Measurements from ENCODE around the gene OXCT1. TPM values are rescaled to one million over a fixed set of nuclear protein-coding genes. Genes with fewer than 3 reads are reported as not detected.
"Not testable (repeated sequence)": the region's sequence is repeated elsewhere in the genome, so short reads cannot be mapped to it uniquely, and the experiment has no call there.

OXCT1 gene
- total RNA-seq, 2 experiments from 2014 or later = 76.1 to 78.8 TPM

DNA sequence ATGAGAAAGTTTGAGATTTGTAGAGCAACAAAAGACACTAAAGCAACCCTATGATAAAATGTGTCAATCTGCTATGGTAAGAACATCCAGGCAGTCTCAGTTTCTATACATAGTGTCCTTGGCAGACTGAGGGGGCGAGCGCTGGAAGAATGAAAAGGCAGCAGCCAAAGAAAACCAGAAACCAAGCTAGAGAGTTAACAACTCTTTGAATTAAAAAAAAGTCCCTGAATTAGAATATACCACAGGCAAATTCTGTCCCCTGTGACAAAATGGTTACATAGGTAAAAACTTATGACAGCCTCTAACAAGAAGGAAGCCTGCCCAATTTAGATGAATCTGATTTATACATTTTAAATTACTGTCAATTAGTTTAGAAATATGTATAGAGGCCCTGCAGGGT, 106.7 kb downstream of the OXCT1 start:
- no peak overlapping the region for H3K27ac Mint-ChIP-seq
- peaks cover 38% of the 10 kb centered on the region for H3K36me3 Mint-ChIP-seq (ENCODE audit: low read depth)
- no peaks in the 10 kb centered on the region for H3K27me3 Mint-ChIP-seq (ENCODE audit: low read depth)
- no peaks in the 10 kb centered on the region for H3K9me3 Mint-ChIP-seq
- CTCF ChIA-PET = no interaction called here
- DNase-seq = no peak
- H3K4me1 Mint-ChIP-seq (ENCODE audit: low read depth) = peaks cover 8% of the 10 kb centered on the region
- intact Hi-C loops (cut with micrococcal nuclease) = no loop called here
- H3K4me3 Mint-ChIP-seq = no peak overlapping the region

DNA sequence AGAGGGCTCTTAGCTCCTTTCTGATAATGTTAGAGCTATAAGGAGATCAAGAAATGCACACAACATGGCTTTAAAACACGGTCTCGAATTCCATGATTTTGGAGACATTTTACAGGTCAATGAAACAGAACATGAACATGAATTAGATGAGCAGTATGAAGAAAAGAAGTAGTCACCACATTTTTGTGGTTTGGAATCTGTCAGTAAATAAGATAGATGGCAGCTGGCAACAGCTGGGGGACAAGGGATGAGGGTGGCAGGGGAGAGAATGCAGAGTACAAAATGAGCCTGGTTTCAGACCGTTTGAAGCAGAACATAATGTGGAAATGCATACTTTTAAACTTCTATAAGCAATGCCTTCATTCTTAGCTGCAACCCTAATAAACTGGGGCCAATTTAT, 107.1 kb downstream of the OXCT1 start:
- H3K27ac Mint-ChIP-seq = no peak overlapping the region
- CTCF ChIA-PET = no interaction called here
- peaks cover 8% of the 10 kb centered on the region for H3K4me1 Mint-ChIP-seq (ENCODE audit: low read depth)
- intact Hi-C loops (cut with micrococcal nuclease) = no loop called here
- H3K27me3 Mint-ChIP-seq (ENCODE audit: low read depth) = no peaks in the 10 kb centered on the region
- DNase-seq = no peak
- H3K9me3 Mint-ChIP-seq = no peaks in the 10 kb centered on the region
- no peak overlapping the region for H3K4me3 Mint-ChIP-seq
- H3K36me3 Mint-ChIP-seq (ENCODE audit: low read depth) = peaks cover 42% of the 10 kb centered on the region

DNA sequence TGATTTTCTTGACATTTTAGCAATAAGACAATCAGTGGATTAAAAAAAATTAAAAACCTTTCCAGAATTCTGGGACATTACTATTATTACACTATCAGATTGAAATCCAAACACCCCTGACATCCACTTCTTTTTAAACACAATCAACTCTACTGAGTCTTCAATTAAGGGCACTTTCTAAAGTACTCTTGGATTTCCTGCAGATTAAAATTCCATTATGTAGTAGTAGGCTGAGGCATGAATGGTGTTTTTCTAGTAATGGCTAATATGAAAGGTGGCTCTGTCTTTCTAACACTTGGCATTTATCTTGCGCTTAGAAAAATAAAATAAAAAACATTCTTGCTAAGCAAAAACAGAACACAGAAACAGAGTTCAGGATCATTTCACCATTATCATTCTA, 107.8 kb downstream of the OXCT1 start:
- no peak for DNase-seq
- Mint-ChIP-seq H3K27ac (no peak overlapping the region), H3K27me3 (ENCODE audit: low read depth) (no peaks in the 10 kb centered on the region), H3K36me3 (ENCODE audit: low read depth) (peaks cover 45% of the 10 kb centered on the region), H3K4me1 (ENCODE audit: low read depth) (peaks cover 8% of the 10 kb centered on the region), H3K4me3 (no peak overlapping the region), H3K9me3 (no peaks in the 10 kb centered on the region)
- CTCF ChIA-PET = no interaction called here
- intact Hi-C loops (cut with micrococcal nuclease) = no loop called here

DNA sequence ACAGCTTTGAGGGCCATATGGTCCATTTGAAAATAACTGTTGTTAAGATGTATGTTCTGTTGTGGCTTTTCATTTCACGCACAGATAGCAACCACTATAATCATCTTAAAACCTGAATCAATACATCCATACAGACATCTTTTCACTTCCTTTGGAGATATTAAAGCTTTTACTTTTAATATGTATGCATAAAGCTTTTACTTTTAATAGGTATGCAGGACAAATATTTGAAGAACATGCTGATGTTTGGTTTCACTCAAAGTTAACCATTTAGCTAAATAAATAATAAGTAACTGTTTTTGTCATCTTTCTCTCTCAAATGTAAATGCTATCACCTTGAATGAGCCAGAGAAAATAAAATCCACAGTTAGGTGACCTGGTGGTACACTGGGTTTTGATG, 108.6 kb downstream of the OXCT1 start:
- Mint-ChIP-seq H3K4me1 (ENCODE audit: low read depth) (peaks cover 8% of the 10 kb centered on the region), H3K36me3 (ENCODE audit: low read depth) (peaks cover 52% of the 10 kb centered on the region), H3K27ac (no peak overlapping the region), H3K27me3 (ENCODE audit: low read depth) (no peaks in the 10 kb centered on the region), H3K4me3 (no peak overlapping the region), H3K9me3 (no peaks in the 10 kb centered on the region)
- no peak for DNase-seq
- CTCF ChIA-PET = interaction anchor here (0.6 to 1.3 kb wide), 2 partner anchors 10 to 993 kb away, joined by 3 read pairs; no protein-coding TSS in a partner anchor
- intact Hi-C loops (cut with micrococcal nuclease) = no loop called here

DNA sequence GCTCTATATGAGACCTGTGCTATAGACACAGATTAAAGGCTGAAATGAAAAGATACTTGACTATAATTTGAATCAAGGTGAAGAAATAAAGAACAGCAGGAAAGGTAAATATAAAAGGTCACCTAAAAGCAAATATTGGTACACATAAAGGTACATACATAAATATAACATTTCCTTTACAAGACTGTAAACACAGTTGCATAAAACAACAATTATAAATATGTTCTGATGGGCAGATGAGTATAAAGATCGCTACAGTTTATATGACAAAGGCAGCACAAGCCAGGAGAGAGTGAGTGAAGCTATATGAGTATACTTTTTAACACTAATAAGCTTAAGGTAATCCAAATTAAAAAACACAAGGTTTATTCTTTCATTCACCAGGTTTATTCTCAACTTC, 114.5 kb downstream of the OXCT1 start:
- Mint-ChIP-seq H3K4me1 (ENCODE audit: low read depth) (peaks cover 18% of the 10 kb centered on the region), H3K36me3 (ENCODE audit: low read depth) (peaks cover 52% of the 10 kb centered on the region), H3K4me3 (no peak overlapping the region), H3K9me3 (no peaks in the 10 kb centered on the region), H3K27ac (no peak overlapping the region), H3K27me3 (ENCODE audit: low read depth) (no peaks in the 10 kb centered on the region)
- intact Hi-C loops (cut with micrococcal nuclease) = no loop called here
- DNase-seq = no peak
- CTCF ChIA-PET = no interaction called here

DNA sequence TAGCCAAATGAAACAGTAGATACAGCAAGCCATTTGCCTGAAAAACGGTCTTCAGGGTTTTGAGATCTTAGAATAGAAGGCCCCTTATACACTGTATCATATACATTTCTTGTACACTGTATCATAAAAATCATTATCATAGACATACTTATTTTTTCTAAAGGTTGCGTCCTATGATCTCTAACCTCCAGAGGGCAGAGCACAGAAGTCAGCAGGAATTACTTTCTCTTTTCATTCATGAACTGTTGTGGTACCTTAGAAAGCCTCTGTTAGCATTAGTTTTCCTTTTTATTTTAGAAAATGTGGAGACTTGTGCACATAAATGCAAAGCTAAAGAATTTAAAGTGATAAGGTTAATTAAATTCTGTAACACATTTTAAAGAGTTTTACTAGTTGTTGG, 115.4 kb downstream of the OXCT1 start:
- Mint-ChIP-seq H3K4me1 (ENCODE audit: low read depth) (peaks cover 23% of the 10 kb centered on the region), H3K4me3 (no peak overlapping the region), H3K36me3 (ENCODE audit: low read depth) (peaks cover 51% of the 10 kb centered on the region), H3K27me3 (ENCODE audit: low read depth) (no peaks in the 10 kb centered on the region), H3K27ac (no peak overlapping the region), H3K9me3 (no peaks in the 10 kb centered on the region)
- intact Hi-C loops (cut with micrococcal nuclease) = no loop called here
- CTCF ChIA-PET = interaction anchor here (3.0 kb wide), 1 partner anchor 11 kb away, joined by 7 read pairs; no protein-coding TSS in a partner anchor
- DNase-seq = no peak

DNA sequence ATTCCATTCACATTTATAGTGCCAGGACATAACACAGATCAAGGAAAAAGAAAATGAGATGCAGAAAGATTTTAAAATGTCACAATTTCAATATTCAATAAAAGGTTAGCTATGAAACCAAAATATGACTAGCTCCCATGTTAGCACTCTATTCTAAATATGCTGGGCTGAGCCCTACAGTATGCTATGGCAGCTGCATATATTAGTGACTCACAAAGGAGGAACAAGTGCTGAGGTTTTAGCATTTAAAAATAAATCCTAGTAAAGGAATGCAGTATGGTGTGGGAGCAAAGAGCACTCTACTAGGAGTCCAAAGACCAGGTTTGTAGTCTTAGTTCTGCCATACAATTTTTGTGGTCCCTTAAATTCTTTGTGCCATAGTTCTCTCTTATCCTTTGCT, 118.4 kb downstream of the OXCT1 start:
- Mint-ChIP-seq H3K27me3 (ENCODE audit: low read depth) (no peaks in the 10 kb centered on the region), H3K36me3 (ENCODE audit: low read depth) (peaks cover 24% of the 10 kb centered on the region), H3K9me3 (no peaks in the 10 kb centered on the region), H3K4me3 (no peak overlapping the region), H3K4me1 (ENCODE audit: low read depth) (peaks cover 34% of the 10 kb centered on the region), H3K27ac (no peak overlapping the region)
- intact Hi-C loops (cut with micrococcal nuclease) = no loop called here
- CTCF ChIA-PET = interaction anchor here (0.8 to 3.0 kb wide), 2 partner anchors 10 to 14 kb away, joined by 3 to 7 read pairs; no protein-coding TSS in a partner anchor
- no peak for DNase-seq

DNA sequence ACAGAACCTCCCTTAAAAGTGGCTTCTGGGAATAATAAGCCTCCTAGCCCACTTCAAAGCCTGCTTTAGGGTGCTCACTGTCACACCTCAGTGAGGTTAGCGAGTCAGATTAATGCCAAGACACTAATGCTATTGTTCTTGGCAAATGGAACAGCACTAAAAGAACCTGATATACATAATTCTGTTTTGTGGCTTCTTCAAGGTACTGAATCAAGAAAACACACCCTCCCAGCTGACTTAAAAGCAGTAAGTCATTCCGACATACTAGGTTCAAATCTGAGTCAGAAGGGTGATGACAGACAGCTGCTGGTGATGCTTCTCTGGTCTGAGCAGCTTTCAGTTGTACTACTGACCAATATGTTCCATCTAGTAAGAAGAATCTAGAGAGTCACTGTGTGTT, 121.6 kb downstream of the OXCT1 start:
- peak; percentile 63 for DNase-seq

DNA sequence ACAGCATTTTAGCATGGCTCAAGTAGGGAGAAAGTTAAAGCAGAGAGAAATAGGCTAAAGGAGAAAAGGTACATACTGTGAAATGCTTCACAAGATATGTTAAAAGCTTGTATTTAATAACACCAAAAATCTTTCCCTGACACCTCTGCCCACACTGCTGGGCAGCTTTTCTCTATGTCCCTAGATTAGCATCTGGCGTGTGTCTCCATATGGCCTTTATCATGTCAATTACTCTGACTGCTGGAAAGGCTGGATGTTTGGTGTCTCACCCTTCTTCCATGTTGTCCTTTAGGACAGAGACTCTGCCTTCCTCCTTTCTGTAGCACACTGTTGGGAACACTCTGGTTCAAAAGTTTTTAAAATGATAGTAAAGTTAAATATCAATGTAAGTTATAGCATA, 122.5 kb downstream of the OXCT1 start:
- CTCF ChIA-PET = no interaction called here

More for the DNA sequence above, 121.6 kb downstream of the OXCT1 start:
- peaks cover 31% of the 10 kb centered on the region for H3K36me3 Mint-ChIP-seq (ENCODE audit: low read depth)
- intact Hi-C loops (cut with micrococcal nuclease) = loop anchor here (1.0 to 5.0 kb wide), 4 partner anchors 94 to 992 kb away; partner anchors contain the start of genes FBXO4 and RIMOC1
- no peaks in the 10 kb centered on the region for H3K27me3 Mint-ChIP-seq (ENCODE audit: low read depth)
- H3K9me3 Mint-ChIP-seq = peaks cover 6% of the 10 kb centered on the region
- H3K27ac Mint-ChIP-seq = no peak overlapping the region
- CTCF ChIA-PET = no interaction called here
- H3K4me1 Mint-ChIP-seq (ENCODE audit: low read depth) = peaks cover 34% of the 10 kb centered on the region
- H3K4me3 Mint-ChIP-seq = no peak overlapping the region

DNA sequence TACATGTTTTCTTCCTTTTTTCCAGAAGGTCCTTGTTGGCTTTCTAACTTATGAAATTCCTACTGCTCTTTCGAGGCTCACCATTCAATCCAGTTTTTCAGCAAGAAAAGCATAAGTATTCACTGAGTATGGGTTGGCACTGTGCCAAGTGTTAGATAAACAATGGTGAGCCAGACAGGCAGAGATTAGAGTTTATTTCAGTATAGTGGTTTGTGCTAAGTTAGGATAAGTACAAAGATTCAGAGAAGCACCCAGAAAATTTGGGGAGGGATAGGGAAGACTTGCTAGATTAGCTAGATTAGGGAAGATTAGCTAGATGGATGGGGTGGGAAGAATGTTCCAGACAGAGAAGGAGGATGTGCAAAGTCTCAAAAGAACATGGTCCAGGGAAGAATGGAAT, 122.9 kb downstream of the OXCT1 start:
- no peak overlapping the region for H3K4me3 Mint-ChIP-seq
- H3K9me3 Mint-ChIP-seq = peaks cover 6% of the 10 kb centered on the region
- no peaks in the 10 kb centered on the region for H3K27me3 Mint-ChIP-seq (ENCODE audit: low read depth)
- H3K27ac Mint-ChIP-seq = no peak overlapping the region
- intact Hi-C loops (cut with micrococcal nuclease) = loop anchor here (5.0 kb wide), 2 partner anchors 95 to 180 kb away; partner anchors contain the start of gene FBXO4
- H3K36me3 Mint-ChIP-seq (ENCODE audit: low read depth) = peaks cover 32% of the 10 kb centered on the region
- peaks cover 29% of the 10 kb centered on the region for H3K4me1 Mint-ChIP-seq (ENCODE audit: low read depth)
- no peak for DNase-seq
- CTCF ChIA-PET = no interaction called here

More for the DNA sequence above, 122.5 kb downstream of the OXCT1 start:
- peaks cover 6% of the 10 kb centered on the region for H3K9me3 Mint-ChIP-seq
- no peak for DNase-seq
- H3K27me3 Mint-ChIP-seq (ENCODE audit: low read depth) = no peaks in the 10 kb centered on the region
- no peak overlapping the region for H3K27ac Mint-ChIP-seq
- H3K4me3 Mint-ChIP-seq = no peak overlapping the region
- H3K36me3 Mint-ChIP-seq (ENCODE audit: low read depth) = peaks cover 32% of the 10 kb centered on the region
- peaks cover 33% of the 10 kb centered on the region for H3K4me1 Mint-ChIP-seq (ENCODE audit: low read depth)
- intact Hi-C loops (cut with micrococcal nuclease) = loop anchor here (1.0 to 5.0 kb wide), 4 partner anchors 95 to 991 kb away; partner anchors contain the start of genes FBXO4 and RIMOC1

DNA sequence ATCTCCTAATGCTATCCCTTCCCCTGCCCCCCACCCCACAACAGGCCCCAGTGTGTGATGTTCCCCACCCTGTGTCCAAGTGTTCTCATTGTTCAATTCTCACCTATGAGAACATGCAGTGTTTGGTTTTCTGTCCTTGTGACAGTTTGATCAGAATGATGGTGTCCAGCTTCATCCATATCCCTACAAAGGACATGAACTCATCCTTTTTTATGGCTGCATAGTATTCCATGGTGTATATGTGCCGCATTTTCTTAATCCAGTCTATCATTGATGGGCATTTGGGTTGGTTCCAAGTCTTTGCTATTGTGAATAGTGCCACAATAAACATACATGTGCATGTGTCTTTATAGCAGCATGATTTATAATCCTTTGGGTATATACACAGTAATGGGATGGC, 127.6 kb downstream of the OXCT1 start:
- H3K27ac Mint-ChIP-seq; H3K9me3 Mint-ChIP-seq; H3K4me1 Mint-ChIP-seq (ENCODE audit: low read depth); H3K4me3 Mint-ChIP-seq; H3K27me3 Mint-ChIP-seq (ENCODE audit: low read depth); intact Hi-C loops (cut with micrococcal nuclease); DNase-seq; CTCF ChIA-PET: not testable (repeated sequence)
- H3K36me3 Mint-ChIP-seq (ENCODE audit: low read depth) = peaks cover 62% of the 10 kb centered on the region

DNA sequence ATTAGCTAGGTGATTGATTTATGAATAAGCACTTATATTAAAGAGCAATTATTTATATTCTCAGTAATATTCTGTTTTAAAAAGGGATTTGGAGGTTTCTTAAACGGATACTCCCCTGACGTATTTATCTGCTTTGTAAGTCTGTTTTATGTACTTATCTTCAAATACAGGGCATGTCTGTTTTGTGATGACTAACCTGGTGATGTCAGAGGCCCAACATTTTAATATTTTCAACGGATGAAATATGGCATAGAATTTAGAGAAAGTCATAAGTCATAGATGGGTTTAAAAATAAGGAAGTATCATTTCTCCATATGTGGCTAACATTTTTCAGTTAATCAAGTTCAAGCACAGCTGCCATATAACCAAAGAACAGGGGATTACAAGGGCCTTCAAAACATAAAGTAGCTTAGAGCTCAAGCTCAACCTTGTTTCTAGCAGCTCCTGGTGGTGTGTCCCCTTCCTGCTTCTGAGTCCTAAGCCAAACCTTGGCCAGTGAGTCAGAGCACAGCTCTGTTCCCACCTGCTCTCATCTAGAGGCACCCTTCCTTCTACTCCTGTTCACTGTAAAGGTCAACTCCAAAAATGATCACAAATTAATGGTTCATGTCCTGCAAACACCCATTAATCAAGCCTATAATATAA, 131.4 kb downstream of the OXCT1 start:
- Mint-ChIP-seq H3K27ac (no peak overlapping the region), H3K27me3 (ENCODE audit: low read depth) (no peaks in the 10 kb centered on the region), H3K4me3 (no peak overlapping the region), H3K4me1 (ENCODE audit: low read depth) (peaks cover 2% of the 10 kb centered on the region), H3K36me3 (ENCODE audit: low read depth) (peaks cover 70% of the 10 kb centered on the region), H3K9me3 (peaks cover 1% of the 10 kb centered on the region)
- intact Hi-C loops (cut with micrococcal nuclease) = no loop called here
- CTCF ChIA-PET = no interaction called here
- no peak for DNase-seq

DNA sequence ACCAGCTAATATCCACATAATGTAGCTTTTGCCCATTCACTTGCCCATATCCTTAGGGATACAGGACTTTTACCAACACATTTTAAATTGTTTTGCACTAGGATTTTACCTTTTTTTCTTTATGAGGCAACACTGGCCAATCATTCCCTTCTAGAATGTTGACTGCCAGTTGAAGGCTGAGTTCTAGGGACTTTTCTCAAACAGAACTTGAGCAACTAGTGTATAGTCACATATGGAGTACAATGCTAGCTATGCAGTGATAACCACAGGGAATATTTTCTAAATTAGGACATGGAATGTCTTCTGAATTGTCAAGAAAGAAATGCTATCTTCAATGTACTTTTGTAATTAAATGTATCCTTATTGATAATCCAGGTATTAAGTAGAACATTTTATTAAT, 133.6 kb downstream of the OXCT1 start:
- intact Hi-C loops (cut with micrococcal nuclease) = no loop called here
- Mint-ChIP-seq H3K4me3 (no peak overlapping the region), H3K27ac (no peak overlapping the region), H3K27me3 (ENCODE audit: low read depth) (no peaks in the 10 kb centered on the region), H3K9me3 (no peaks in the 10 kb centered on the region), H3K4me1 (ENCODE audit: low read depth) (peaks cover 2% of the 10 kb centered on the region), H3K36me3 (ENCODE audit: low read depth) (peaks cover 66% of the 10 kb centered on the region)
- CTCF ChIA-PET = no interaction called here
- DNase-seq = no peak

Data from activated naive CD4-positive, alpha-beta T cell treated with anti-CD3 and anti-CD28 coated beads for 36 hours (primary cell).